GM18511 (cell line): Measurements from ENCODE around the gene TMTC2.
A peak's percentile ranks its signal among the peaks of the same experiment; 100 is the strongest.
"Not testable (repeated sequence)": the region's sequence is repeated elsewhere in the genome, so short reads cannot be mapped to it uniquely, and the experiment has no call there.

Experiments used
- ATAC-seq: cut with Tn5 transposase; IDR thresholded peaks from one replicate; pipeline ENCODE4 v1.9.1; 2021; ENCODE audit warnings: mild to moderate bottlenecking, moderate library complexity; ENCODE audit not compliant: unreplicated experiment

Gene TMTC2

GRCh38 chr12:82838131-82838551 is 151.4 kb downstream of the TMTC2 start:
- ATAC-seq = no peak

GRCh38 chr12:82838827-82839226 is 152.1 kb downstream of the TMTC2 start:
- ATAC-seq = no peak

GRCh38 chr12:82839796-82840195 is 153.1 kb downstream of the TMTC2 start:
- ATAC-seq = no peak

GRCh38 chr12:82841487-82841904 is 154.8 kb downstream of the TMTC2 start:
- no peak for ATAC-seq

GRCh38 chr12:82842480-82842879 is 155.8 kb downstream of the TMTC2 start:
- no peak for ATAC-seq

GRCh38 chr12:82845076-82845475 is 158.4 kb downstream of the TMTC2 start:
- not testable (repeated sequence) for ATAC-seq

GRCh38 chr12:82848845-82849244 is 162.1 kb downstream of the TMTC2 start:
- no peak for ATAC-seq

- ATAC-seq = peak; percentile 39
These were observed 165.8 kb downstream of the TMTC2 start for GRCh38 chr12:82852529-82852928.

- ATAC-seq = peak; percentile 91
These were observed 169.2 kb downstream of the TMTC2 start for GRCh38 chr12:82855872-82856271.

- no peak for ATAC-seq
These were observed 170.6 kb downstream of the TMTC2 start for GRCh38 chr12:82857276-82857675.

GRCh38 chr12:82857911-82858533 is 171.3 kb downstream of the TMTC2 start:
- ATAC-seq = no peak

GRCh38 chr12:82858534-82858917 is 171.8 kb downstream of the TMTC2 start:
- ATAC-seq = no peak

GRCh38 chr12:82862069-82862841 is 175.5 kb downstream of the TMTC2 start:
- ATAC-seq = no peak

- no peak for ATAC-seq
These were observed 176.4 kb downstream of the TMTC2 start for GRCh38 chr12:82862876-82863649.

GRCh38 chr12:82866227-82866775 is 179.6 kb downstream of the TMTC2 start:
- ATAC-seq = no peak

GRCh38 chr12:82866946-82867345 is 180.2 kb downstream of the TMTC2 start:
- ATAC-seq = no peak

GRCh38 chr12:82867762-82868500 is 181.2 kb downstream of the TMTC2 start:
- no peak for ATAC-seq

- ATAC-seq = peak; percentile 76
These were observed 184.2 kb downstream of the TMTC2 start for GRCh38 chr12:82870771-82871377.

- ATAC-seq = no peak
These were observed 185.4 kb downstream of the TMTC2 start for GRCh38 chr12:82872088-82872487.

- ATAC-seq = no peak
These were observed 186.6 kb downstream of the TMTC2 start for GRCh38 chr12:82873309-82873708.
